HepG2 (cell line): Measurements from ENCODE around the gene ESF1. TPM values are rescaled to one million over a fixed set of nuclear protein-coding genes. Genes with fewer than 3 reads are reported as not detected.

Experiments used
- CENPT ChIP-seq: sonication (generic); formaldehyde crosslinking; IDR thresholded peaks from 2 replicates; pipeline ENCODE4 v1.8.0; 2022; ENCODE audit warnings: low read depth, mild to moderate bottlenecking, moderate library complexity, missing genetic modification reagents
- DMAP1 ChIP-seq: IDR thresholded peaks from 2 replicates; pipeline ENCODE4 v1.6.1; 2016
- EZH2 ChIP-seq: conservative IDR thresholded peaks from 2 replicates; pipeline ENCODE4 v1.6.1; 2012; ENCODE audit warnings: mild to moderate bottlenecking, low read depth, low read length, moderate library complexity
- HMGA1 ChIP-seq: sonication (generic); formaldehyde crosslinking; conservative IDR thresholded peaks from 2 replicates; pipeline ENCODE4 v1.4.0; 2020; ENCODE audit warnings: missing genetic modification reagents
- NFKBIZ ChIP-seq: IDR thresholded peaks from 2 replicates; pipeline ENCODE4 v1.6.1; 2018; ENCODE audit warnings: missing genetic modification reagents, missing compliant biosample characterization
- NR3C1 ChIP-seq: sonication (generic); formaldehyde crosslinking; IDR thresholded peaks from 2 replicates; pipeline ENCODE4 v1.4.0; 2020; ENCODE audit warnings: missing genetic modification reagents
- PCBP2 ChIP-seq: fragments of 200-400 bp; formaldehyde crosslinking; optimal IDR thresholded peaks from 2 replicates; pipeline ENCODE3; 2018; ENCODE audit warnings: low read length, low read depth; ENCODE audit not compliant: poor library complexity, severe bottlenecking
- SALL2 ChIP-seq: sonication (generic); formaldehyde crosslinking; IDR thresholded peaks from 2 replicates; pipeline ENCODE4 v1.8.1; 2023; ENCODE audit warnings: mild to moderate bottlenecking, missing genetic modification reagents, inconsistent platforms
- SMARCE1 ChIP-seq: fragments of 450-650 bp; IDR thresholded peaks from 2 replicates; pipeline ENCODE4 v1.6.1; 2017; ENCODE audit warnings: borderline replicate concordance
- TEAD2 ChIP-seq: sonication (generic); formaldehyde crosslinking; IDR thresholded peaks from 2 replicates; pipeline ENCODE4 v1.9.0; 2021; ENCODE audit warnings: missing genetic modification reagents
- YY1 ChIP-seq: IDR thresholded peaks from 2 replicates; pipeline ENCODE4 v1.6.1; 2011; ENCODE audit warnings: low read length, low read depth, moderate library complexity, mild to moderate bottlenecking; ENCODE audit not compliant: insufficient read depth, insufficient replicate concordance
- ZBTB20 ChIP-seq: sonication (generic); formaldehyde crosslinking; IDR thresholded peaks from 2 replicates; pipeline ENCODE4 v1.8.1; 2023; ENCODE audit warnings: missing genetic modification reagents, low read depth, mild to moderate bottlenecking, borderline replicate concordance
- ZNF180 ChIP-seq: sonication (generic); formaldehyde crosslinking; IDR thresholded peaks from 2 replicates; pipeline ENCODE4 v1.4.0; 2020; ENCODE audit warnings: low read depth, missing genetic modification reagents, borderline replicate concordance
- ZNF224 ChIP-seq: sonication (generic); formaldehyde crosslinking; IDR thresholded peaks from 2 replicates; pipeline ENCODE4 v1.5.0; 2020; ENCODE audit warnings: mild to moderate bottlenecking, missing genetic modification reagents
- ZNF567 ChIP-seq: sonication (generic); formaldehyde crosslinking; IDR thresholded peaks from 2 replicates; pipeline ENCODE4 v1.8.1; 2023; ENCODE audit warnings: mild to moderate bottlenecking, missing genetic modification reagents, borderline replicate concordance
- ZNF713 ChIP-seq: sonication (generic); formaldehyde crosslinking; IDR thresholded peaks from 2 replicates; pipeline ENCODE4 v1.4.0; 2020; ENCODE audit warnings: mild to moderate bottlenecking, missing genetic modification reagents
- polyA plus RNA-seq, 8 experiments: library from polyadenylated mRNA; depleted of rRNA in 3 of 8; stranded (reverse) in 7 of 8; unstranded in 1 of 8; fragments of >200 nt; fragmentation: Illumina TruSeq in 4 of 8; extraction: Trizol in 4 of 8; gene quantifications; 2 replicates each; pipeline versions ENCODE4 v1.2.1 to v1.2.3, GENCODE V29; 2011 to 2016; ENCODE audit warnings: low read depth in 4 of 8, missing spikeins in 1 of 8, mixed read lengths in 1 of 8; ENCODE audit not compliant: insufficient read depth in 1 of 8
- total RNA-seq, 5 experiments: library from RNA; depleted of rRNA; stranded (reverse); fragments of >200 nt; fragmentation: Illumina TruSeq; extraction: Trizol; gene quantifications; 2 replicates each; pipeline ENCODE4 v1.2.3, GENCODE V29; 2016; ENCODE audit warnings: low read depth in 1 of 5
- TF ChIP-seq, protein P1 (sequence below): IDR thresholded peaks from 2 replicates; pipeline ENCODE4 v1.6.1; 2016
- TF ChIP-seq, protein P2 (sequence below): sonication (generic); formaldehyde crosslinking; IDR thresholded peaks from 2 replicates; pipeline ENCODE4 v1.4.0; 2020; ENCODE audit warnings: missing genetic modification reagents
- TF ChIP-seq, protein P3 (sequence below): sonication (generic); formaldehyde crosslinking; conservative IDR thresholded peaks from 2 replicates; pipeline ENCODE4 v1.8.0; 2022; ENCODE audit warnings: low read depth, missing genetic modification reagents
- TF ChIP-seq, protein P4 (sequence below): IDR thresholded peaks from 2 replicates; pipeline ENCODE4 v1.6.1; 2016; ENCODE audit warnings: low read depth
- TF ChIP-seq, protein P5 (sequence below): sonication (generic); formaldehyde crosslinking; IDR thresholded peaks from 2 replicates; pipeline ENCODE4 v1.5.0; 2020; ENCODE audit warnings: mild to moderate bottlenecking, missing genetic modification reagents
- TF ChIP-seq, protein P6 (sequence below): IDR thresholded peaks from 2 replicates; pipeline ENCODE4 v1.6.1; 2016; ENCODE audit warnings: missing biosample characterization, missing genetic modification reagents, low read depth

The ESF1 gene
- total and polyA plus RNA-seq, 2 of the 13 experiments (the other 11 are each of a cell fraction or from before 2014, with no cell fraction given), result 7.3 to 66.9 TPM

DNA sequence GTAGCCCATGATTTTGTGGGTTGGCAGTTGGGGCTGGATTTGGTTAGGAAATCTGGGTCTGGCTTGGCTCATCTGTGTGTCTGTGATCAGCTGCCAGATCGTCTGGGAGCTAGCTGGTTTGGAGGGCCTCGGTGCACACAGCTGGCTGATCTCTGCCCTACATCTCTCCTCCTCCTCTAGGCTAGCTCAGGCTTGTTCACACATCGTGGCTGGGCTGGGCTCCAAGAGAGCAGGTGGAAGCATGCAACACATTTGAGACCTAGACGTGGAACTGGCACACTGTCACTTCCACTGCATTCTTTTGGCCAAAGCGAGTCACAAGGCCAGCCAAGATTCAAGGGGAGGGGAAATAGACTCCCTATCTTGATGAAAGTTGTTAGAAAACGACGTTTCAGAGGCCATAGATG, 16.0 kb upstream of the ESF1 start (continued):
- TF ChIP-seq, protein P1, sequence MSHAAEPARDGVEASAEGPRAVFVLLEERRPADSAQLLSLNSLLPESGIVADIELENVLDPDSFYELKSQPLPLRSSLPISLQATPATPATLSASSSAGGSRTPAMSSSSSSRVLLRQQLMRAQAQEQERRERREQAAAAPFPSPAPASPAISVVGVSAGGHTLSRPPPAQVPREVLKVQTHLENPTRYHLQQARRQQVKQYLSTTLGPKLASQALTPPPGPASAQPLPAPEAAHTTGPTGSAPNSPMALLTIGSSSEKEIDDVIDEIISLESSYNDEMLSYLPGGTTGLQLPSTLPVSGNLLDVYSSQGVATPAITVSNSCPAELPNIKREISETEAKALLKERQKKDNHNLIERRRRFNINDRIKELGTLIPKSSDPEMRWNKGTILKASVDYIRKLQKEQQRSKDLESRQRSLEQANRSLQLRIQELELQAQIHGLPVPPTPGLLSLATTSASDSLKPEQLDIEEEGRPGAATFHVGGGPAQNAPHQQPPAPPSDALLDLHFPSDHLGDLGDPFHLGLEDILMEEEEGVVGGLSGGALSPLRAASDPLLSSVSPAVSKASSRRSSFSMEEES, result peak; percentile 59; the same call in 1 of the 2 replicates
- TF ChIP-seq, protein P2, sequence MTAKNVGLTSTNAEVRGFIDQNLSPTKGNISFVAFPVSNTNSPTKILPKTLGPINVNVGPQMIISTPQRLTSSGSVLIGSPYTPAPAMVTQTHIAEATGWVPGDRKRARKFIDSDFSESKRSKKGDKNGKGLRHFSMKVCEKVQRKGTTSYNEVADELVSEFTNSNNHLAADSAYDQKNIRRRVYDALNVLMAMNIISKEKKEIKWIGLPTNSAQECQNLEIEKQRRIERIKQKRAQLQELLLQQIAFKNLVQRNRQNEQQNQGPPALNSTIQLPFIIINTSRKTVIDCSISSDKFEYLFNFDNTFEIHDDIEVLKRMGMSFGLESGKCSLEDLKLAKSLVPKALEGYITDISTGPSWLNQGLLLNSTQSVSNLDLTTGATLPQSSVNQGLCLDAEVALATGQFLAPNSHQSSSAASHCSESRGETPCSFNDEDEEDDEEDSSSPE, result peak; percentile 76
- no peak for TF ChIP-seq ZNF180 (CRISPR knock-in tag)
- TF ChIP-seq ZBTB20 (CRISPR knock-in tag), result peak; percentile 79; the same call in 1 of the 2 replicates
- TF ChIP-seq CENPT, result no peak
- TF ChIP-seq ZNF713, result no peak
- TF ChIP-seq TEAD2, result no peak
- 0 out of 2 replicates have a peak, but pooled peaks have one; percentile 54 for TF ChIP-seq DMAP1 (CRISPR knock-in tag)
- no peak for TF ChIP-seq SMARCE1
- TF ChIP-seq, protein P3, sequence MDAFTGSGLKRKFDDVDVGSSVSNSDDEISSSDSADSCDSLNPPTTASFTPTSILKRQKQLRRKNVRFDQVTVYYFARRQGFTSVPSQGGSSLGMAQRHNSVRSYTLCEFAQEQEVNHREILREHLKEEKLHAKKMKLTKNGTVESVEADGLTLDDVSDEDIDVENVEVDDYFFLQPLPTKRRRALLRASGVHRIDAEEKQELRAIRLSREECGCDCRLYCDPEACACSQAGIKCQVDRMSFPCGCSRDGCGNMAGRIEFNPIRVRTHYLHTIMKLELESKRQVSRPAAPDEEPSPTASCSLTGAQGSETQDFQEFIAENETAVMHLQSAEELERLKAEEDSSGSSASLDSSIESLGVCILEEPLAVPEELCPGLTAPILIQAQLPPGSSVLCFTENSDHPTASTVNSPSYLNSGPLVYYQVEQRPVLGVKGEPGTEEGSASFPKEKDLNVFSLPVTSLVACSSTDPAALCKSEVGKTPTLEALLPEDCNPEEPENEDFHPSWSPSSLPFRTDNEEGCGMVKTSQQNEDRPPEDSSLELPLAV (CRISPR knock-in tag), result no peak
- TF ChIP-seq, protein P4, sequence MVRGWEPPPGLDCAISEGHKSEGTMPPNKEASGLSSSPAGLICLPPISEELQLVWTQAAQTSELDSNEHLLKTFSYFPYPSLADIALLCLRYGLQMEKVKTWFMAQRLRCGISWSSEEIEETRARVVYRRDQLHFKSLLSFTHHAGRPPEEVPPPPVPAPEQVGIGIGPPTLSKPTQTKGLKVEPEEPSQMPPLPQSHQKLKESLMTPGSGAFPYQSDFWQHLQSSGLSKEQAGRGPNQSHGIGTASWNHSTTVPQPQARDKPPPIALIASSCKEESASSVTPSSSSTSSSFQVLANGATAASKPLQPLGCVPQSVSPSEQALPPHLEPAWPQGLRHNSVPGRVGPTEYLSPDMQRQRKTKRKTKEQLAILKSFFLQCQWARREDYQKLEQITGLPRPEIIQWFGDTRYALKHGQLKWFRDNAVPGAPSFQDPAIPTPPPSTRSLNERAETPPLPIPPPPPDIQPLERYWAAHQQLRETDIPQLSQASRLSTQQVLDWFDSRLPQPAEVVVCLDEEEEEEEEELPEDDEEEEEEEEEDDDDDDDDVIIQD (CRISPR knock-in tag), result peak; percentile 77
- TF ChIP-seq NR3C1, result no peak
- TF ChIP-seq SALL2 (CRISPR knock-in tag), result no peak
- no peak for TF ChIP-seq YY1
- no peak for TF ChIP-seq ZNF567 (CRISPR knock-in tag)
- TF ChIP-seq HMGA1, result no peak
- TF ChIP-seq ZNF224, result no peak
- no peak for TF ChIP-seq EZH2
- TF ChIP-seq, protein P5, sequence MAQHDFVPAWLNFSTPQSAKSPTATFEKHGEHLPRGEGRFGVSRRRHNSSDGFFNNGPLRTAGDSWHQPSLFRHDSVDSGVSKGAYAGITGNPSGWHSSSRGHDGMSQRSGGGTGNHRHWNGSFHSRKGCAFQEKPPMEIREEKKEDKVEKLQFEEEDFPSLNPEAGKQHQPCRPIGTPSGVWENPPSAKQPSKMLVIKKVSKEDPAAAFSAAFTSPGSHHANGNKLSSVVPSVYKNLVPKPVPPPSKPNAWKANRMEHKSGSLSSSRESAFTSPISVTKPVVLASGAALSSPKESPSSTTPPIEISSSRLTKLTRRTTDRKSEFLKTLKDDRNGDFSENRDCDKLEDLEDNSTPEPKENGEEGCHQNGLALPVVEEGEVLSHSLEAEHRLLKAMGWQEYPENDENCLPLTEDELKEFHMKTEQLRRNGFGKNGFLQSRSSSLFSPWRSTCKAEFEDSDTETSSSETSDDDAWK (CRISPR knock-in tag), result no peak
- TF ChIP-seq, protein P6, sequence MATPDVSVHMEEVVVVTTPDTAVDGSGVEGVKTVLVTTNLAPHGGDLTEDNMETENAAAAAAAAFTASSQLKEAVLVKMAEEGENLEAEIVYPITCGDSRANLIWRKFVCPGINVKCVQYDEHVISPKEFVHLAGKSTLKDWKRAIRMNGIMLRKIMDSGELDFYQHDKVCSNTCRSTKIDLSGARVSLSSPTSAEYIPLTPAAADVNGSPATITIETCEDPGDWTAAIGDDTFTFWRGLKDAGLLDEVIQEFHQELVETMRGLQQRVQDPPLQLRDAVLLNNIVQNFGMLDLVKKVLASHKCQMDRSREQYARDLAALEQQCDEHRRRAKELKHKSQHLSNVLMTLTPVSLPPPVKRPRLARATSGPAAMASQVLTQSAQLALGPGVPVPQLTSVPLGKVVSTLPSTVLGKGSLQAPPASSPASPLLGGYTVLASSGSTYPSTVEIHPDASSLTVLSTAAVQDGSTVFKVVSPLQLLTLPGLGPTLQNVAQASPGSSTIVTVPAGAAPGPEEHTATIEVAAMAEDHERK, result no peak
- TF ChIP-seq NFKBIZ (CRISPR knock-in tag), result 0 out of 2 replicates have a peak, but pooled peaks have one; percentile 23
- TF ChIP-seq PCBP2, result no peak
